ENCODE results near the gene PARP4.

- TF ChIP-seq POLR2AphosphoS5 (IDR thresholded peaks at IDR 0.05; ENCODE audit: low read depth) (no peak), CTCF (IDR thresholded peaks at IDR 0.05; ENCODE audit: insufficient read depth, low read length) (no peak), REST (IDR thresholded peaks at IDR 0.05; ENCODE audit: insufficient replicate concordance, low read depth) (no peak), GABPA (IDR thresholded peaks at IDR 0.05; ENCODE audit: low read depth) (no peak), SPI1 (IDR thresholded peaks at IDR 0.05; ENCODE audit: borderline replicate concordance, low read depth) (no peak)
These were observed 52.9 kb downstream of the PARP4 start for GRCh38 chr13:24459726-24460125.

Measured in HL-60 (cell line).